SK-N-DZ (cell line): ENCODE measurements around the gene CALML3.

Experiments used
- DNase-seq: peaks from one replicate; pipeline ENCODE4 v3.0.0-alpha.2; 2015; ENCODE audit warnings: low spot score

The CALML3 gene

DNA sequence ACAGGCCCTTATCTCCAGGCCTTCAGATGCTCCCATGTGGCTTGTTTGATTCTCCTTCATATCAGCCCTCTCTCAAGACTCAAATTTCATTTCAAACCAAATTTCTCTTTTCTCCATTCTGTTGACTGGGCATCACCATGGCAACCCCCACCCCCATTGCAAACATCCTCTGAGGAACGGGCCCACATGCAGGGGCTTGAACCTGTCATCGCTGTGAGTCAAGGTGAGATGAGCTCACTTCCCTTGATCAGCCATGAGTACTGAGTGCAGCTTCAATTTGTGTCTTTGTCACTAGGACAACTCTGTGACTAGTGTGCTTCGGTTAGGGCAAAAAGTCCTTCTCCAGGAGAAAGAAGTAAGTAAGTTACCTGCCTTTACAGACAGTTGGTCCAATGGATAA is 41.9 kb downstream of the CALML3 start:
- DNase-seq = no peak

DNA sequence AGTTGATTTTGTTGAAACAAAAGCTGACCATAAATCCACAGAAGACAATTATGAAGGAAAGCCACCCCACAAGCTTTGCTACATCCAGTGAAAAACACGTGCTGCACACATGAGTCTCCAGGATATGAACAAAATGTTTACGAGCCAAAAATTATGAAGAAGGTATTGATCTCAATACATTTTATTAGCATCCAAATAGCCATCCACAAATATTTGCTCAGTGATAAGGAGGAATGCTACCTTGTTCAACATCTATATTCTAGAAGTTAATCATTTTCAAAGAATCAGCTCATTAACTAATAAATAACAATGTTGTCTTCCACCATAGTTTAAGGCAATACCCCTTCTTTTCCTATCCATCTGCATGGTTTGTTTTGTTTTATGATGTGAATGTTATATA is 42.7 kb downstream of the CALML3 start:
- no peak for DNase-seq

DNA sequence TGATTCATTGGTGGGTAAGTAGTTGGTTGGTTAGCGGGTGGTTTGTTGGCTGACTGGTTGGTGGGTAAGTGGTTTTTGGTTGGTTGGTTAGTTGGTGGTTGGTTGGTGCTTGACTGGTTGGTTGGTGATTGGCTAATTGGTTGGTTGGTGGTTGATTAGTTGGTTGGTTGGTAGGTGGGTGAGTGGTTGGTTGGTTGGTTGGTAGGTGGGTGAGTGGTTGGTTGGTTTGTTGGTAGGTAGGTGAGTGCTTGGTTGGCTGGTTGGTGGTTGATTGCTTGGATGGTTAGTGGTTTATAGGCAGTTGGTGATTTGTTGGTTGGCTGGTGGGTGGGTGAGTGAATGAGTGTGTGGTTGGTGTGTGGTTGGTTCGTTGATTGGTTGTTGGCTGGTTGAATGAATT is 44.2 kb downstream of the CALML3 start:
- no peak for DNase-seq

DNA sequence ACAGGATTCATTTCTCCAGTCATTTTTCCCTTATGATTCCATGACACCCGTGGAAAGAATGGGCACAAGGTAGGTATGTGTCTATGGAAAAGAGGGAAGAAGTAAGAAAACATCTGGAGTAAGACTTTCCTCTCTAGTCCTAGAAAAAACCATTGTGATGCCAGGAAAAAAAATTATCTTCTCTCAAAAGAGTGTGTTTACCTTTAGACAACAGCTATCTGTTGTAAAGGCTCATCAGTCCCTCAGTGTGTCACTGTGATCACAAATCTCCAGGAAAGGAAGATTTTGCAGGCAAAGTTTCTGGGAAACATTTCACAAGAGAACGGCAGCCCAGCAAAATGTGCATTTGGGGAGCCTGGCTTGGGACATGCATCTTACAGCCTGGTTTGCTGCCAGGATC is 44.8 kb downstream of the CALML3 start:
- DNase-seq = no peak

DNA sequence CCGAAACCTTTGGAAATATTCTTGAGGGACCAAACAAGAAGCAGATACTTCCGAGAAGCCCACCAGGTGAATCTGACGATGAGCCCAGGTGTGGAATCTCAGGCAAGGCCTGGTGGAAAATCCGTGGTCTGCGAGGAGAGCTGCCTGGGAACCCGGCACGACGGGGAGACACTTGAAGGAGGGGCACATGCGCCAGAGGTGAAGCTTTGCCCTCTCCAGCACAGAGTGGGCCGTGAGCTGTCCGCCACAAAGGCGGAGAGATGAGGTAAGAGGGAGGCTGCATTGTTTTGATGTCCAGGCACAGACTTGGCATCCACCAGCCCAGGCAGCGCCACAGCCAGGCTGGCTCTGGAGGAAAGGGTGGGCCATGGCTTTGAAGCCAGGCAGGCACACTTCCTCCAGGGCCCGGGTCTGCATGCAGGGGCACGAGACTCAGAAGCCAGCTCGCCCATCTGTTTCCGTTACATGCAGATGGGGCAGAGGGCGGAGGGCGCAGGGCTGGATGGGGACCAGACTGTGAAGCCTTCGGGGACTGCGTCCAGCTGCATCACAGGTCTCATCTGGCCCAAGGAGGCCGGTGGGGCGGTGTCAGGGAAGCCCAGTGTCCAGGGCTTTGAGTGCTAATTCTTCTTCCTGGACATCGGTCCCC is 45.4 kb downstream of the CALML3 start:
- no peak for DNase-seq

DNA sequence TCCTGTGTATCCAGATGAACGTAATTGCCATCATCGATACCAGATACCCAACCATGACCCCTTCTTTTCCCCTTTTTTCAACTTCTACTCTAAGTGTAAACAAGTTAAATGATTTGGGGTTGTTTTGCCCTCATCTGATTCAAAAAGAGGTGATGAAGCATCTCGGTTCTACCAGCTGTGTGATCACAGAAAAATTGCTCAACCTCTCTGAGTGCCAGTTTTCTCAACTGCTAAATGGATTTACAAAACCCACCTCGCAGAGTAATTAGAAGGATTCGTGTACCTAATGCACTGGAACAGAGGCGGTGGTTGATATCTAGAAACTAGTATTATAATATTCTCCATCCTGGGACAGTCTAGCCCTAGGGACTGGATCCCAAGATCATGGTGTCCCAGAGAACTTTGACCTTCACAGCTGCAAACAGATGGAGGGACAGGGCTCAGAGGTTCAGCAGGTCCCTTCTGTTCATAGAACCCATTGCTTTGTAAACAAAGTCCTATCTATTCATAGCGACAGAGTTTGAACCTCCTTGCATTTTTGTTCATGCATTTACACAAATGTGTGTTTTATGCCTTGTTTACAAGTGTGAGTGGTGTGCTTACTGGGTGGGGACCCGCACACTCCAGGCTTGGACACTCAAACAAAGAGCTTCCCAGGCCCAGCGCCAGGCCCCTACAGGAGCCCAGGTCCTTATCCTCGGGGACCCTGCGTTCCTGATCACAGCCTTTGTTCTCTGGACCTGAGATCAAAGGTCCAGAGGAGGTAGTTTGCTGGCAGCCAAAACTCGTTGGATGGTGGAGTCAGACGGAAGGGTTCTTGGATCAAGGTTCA is 46.4 kb downstream of the CALML3 start:
- no peak for DNase-seq

DNA sequence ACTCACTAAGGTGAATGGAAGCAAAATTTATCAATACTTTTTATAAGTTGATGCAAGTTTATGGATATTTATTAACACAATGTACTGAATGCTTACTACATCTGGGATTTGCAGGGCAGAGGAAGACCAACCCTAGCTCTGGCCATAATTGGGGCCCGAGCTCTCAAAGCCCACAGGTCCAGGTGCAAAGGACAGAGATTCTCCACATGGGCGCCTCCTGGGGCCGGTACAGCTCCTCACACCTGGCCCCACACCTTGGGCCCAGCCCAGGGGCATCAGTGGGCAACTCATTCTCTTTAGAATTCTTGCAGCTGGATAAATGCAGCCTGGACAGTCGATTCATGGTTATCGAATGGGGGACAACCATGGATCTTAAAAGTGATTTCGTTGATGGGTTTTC is 47.1 kb downstream of the CALML3 start:
- DNase-seq = no peak

DNA sequence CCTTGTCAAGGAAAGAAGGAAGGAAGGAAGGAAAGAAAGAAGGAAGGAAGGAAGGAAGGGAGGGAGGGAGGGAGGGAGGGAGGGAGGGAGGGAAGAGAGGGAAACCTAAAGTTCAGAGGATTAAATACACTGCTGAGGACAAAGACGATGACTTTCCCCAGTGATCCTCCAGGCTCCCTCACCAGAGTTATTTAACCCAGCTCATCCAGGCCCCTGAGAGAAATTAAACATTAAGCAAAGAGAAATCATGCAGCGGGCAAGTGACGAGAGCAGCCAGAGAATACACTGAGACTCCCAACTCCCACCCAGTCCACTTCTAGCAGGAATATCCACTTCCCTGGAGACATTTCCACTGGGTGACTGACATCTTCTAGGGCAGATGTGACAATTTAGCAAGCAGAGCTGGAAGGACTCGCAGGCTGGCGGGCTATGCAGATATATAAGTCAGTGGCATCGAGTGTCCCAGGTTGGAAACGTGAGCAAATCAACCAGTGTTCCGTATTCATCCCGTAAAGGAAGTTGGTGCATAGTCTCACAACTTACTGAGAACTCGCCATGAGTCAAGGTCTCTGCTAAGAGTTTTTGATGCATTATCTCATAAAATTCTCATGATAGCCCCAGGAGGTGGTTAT is 48.7 kb downstream of the CALML3 start:
- DNase-seq = no peak

DNA sequence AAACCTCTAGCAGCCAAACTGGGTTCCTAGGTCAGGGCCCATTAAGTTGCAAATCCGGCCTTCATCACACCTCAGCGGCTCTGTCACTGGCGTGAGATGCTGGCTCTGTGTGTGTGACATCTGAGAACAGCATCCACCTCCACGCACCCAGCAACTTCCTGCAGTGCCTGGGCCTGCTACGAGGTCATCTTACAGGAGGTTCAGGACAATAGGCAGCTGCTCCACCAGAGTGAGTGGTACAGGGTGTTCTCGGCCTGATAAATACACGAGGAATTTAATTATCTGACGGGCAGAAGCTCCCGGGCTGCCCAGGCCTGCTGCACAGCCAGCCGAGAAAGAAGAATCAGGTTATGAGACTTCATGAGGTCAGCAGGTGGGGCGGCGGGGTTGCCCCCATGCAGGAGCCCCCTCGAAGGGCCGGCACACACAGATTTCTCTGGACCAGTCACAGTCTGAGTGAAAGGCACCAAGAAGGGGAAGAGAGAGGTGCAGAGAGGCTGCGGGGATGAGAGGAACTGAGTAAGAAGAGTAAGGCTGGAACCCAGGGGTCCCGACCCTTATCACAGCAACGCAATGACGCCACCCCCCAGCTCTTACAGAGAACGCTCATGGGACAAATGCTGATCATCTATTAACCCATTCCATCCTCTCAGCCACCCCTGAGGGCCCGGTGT is 49.3 kb downstream of the CALML3 start:
- peak; percentile 88 for DNase-seq

DNA sequence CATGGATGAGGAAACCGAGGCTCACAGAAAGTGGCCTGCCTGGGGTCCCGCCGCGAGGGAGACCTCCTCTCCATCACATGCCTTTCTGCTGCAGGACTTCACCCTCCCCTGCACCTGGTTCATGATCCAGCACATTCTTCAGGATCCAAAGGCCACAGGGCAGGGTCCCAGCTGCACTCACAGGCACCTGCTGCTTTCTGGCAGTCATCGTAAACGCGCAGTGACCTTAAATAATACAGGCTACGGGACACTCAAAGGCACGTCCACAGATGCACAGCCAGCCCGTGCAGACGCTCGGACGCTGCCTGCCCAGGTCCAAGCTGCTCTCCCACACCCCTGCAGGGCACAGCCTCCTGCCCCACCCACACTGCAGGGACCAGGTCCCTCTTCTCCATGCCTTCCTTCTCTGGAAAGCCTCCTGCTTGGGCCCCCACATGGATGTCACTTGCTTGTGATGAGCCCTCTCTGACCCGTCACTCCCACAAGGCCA is 49.9 kb downstream of the CALML3 start:
- DNase-seq = peak; percentile 46

DNA sequence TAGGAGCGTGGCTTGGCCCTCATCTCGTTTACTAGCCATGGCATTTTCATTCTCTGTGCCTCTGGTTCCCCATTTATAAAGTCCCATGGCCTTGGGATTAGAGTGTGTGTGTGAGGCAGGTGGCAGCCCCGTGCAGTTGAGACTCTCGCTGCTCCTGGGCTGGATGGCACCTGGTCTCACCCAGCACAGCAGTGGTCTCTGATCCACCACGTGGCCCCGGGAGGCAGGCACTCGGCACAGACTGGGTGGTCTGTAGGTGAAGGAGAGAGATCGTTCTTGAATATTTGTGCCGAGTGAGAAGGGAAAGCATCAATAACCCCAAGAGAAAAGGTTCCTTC is 50.4 kb downstream of the CALML3 start:
- no peak for DNase-seq

DNA sequence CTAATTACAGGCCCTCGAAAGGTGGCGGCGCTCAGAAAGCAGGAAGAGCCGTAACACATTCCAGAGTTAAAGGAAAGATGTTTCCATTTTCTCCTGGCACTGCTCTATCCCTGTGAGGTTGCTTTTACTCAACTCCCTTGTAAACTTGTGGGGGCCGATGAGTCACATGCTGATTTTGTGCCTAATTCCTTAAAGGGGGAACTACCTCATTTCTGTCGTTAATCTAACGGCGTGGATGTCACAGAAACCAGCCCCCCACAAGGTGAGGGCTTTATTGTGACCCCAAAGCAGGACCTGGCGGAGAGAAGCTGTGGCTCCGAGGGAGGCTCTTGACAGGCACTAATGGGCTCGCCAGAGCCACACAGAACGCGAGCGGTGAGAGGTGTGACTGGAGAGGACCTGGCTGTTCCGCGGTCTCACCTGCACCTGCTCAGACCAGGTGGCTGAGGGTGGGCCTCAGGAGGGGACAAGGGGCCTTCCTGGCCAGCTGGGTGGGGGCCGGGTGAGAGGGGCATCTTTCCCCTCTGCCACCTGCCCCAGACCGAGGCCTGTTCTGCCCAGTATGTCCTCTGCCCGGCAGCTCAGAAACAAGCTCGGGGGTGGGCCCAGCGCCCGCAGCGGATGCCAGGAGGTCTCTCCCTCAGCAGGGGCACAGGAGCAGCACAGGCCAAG is 50.9 kb downstream of the CALML3 start:
- DNase-seq = no peak

DNA sequence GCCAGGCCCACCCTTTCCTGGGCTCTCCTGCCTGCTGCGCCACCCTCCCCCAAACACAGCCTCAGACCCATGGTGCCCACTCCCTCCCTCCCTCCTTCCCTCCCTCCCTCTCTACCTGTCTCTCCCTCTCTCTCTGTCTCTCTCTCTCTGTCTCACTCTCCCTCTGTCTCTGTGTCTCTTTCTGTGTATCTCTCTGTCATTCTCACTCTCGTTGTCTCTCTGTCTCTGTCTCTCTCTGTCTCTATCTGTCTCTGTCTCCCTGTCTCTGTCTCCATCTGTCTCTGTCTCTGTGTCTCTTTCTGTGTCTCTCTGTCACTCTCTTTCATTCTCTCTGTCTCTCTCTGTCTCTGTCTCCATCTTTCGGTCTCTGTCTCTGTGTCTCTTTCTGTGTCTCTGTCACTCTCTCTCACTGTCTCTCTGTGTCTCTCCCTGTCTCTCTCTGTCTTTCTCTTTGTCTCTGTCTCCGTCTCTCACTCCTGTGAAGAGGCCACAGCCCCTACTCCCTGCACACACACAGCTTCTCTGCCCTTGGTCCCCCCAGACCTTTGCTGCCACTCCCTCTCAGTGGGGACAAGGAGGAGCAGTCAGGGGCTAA is 51.5 kb downstream of the CALML3 start:
- DNase-seq = no peak
